HepG2 (cell line): ENCODE measurements around the gene CYP46A1. TPM values are rescaled to one million over a fixed set of nuclear protein-coding genes. Genes with fewer than 3 reads are reported as not detected.

ENCODE experiments used
- ATAC-seq: fragments of 200-7000 bp; cut with Tn5 transposase; 3 replicates; pipeline ENCODE4 v1.9.1; 2020; ENCODE audit warnings: mild to moderate bottlenecking, moderate library complexity
- BruUV-seq: library from RNA; stranded (reverse); fragments of 400-500 nt; replicated peaks from 2 replicates; lab custom pipeline; 2021; lab: Mats Ljungman, UMichigan
- CTCF ChIA-PET: fragments of 300-600 bp; formaldehyde crosslinking; extraction: SDS; loops from one replicate; lab custom pipeline; 2021; ENCODE audit warnings: low total read pairs, inconsistent platforms, low intra/inter-chr PET ratio; lab: Yijun Ruan, JAX
- POLR2A ChIA-PET: fragments of 350-600 bp; sonication (Branson Sonifier 250); formaldehyde crosslinking; loops from one replicate; lab custom pipeline; 2020; ENCODE audit warnings: antibody characterized with exemption, inconsistent platforms; lab: Yijun Ruan, JAX
- DNase-seq: peaks from one replicate; pipeline ENCODE4 v3.0.0-alpha.2; 2015; ENCODE audit warnings: low spot score
- FAIRE-seq: peaks from 3 replicates; lab custom pipeline; 2011; peaks lifted over from hg19 to GRCh38; lab: Jason Lieb, UNC
- H2AFZ ChIP-seq: one replicate; pipeline ENCODE4 v1.6.1; 2011; ENCODE audit warnings: low read length, inconsistent platforms
- H3K27ac ChIP-seq: fragments of 300-600 bp; 3 replicates; pipeline ENCODE4 v1.8.0; 2011; ENCODE audit warnings: mixed run types, mild to moderate bottlenecking, mixed read lengths, low read length, inconsistent platforms; ENCODE audit not compliant: insufficient read depth; ENCODE audit errors: extremely low read length
- H3K27me3 ChIP-seq, 2 experiments: fragments of 200-600 bp in 1 of 2; 2 replicates in 1 of 2; 3 replicates in 1 of 2; pipeline versions ENCODE4 v1.6.0 to v1.8.0; 2011; ENCODE audit warnings: low read length in 2 of 2, mild to moderate bottlenecking in 2 of 2, moderate library complexity in 2 of 2, inconsistent platforms in 1 of 2; ENCODE audit not compliant: insufficient read depth in 2 of 2, control insufficient read depth in 1 of 2
- H3K36me3 ChIP-seq, 2 experiments: fragments of 200-600 bp in 1 of 2; replicated peaks in 1 of 2; 2 replicates in 1 of 2; 3 replicates in 1 of 2; pipeline versions ENCODE4 v1.5.1 to v1.8.0; 2011; ENCODE audit warnings: low read length in 2 of 2, inconsistent platforms in 1 of 2; ENCODE audit not compliant: insufficient read depth in 2 of 2, control insufficient read depth in 1 of 2
- H3K4me1 ChIP-seq: 2 replicates; pipeline ENCODE4 v1.5.1; 2012; ENCODE audit warnings: low read length, inconsistent platforms; ENCODE audit not compliant: insufficient read depth
- H3K4me2 ChIP-seq: 2 replicates; pipeline ENCODE4 v1.6.0; 2011; ENCODE audit warnings: low read depth, low read length, inconsistent platforms
- H3K4me3 ChIP-seq, 3 experiments: fragments of 200-600 bp in 1 of 3; sonication (generic), shearing (Covaris generic) in 1 of 3; replicated peaks in 1 of 3; 2 replicates each; pipeline ENCODE4 v1.5.1; 2011 to 2016; ENCODE audit warnings: low read length in 3 of 3, inconsistent platforms in 2 of 3, low read depth in 2 of 3, mild to moderate bottlenecking in 2 of 3, control low read depth in 1 of 3, mixed read lengths in 1 of 3; ENCODE audit not compliant: insufficient read depth in 1 of 3
- H3K79me2 ChIP-seq: one replicate; pipeline ENCODE4 v1.6.1; 2011; ENCODE audit warnings: low read length, inconsistent platforms; ENCODE audit not compliant: insufficient read depth
- H3K9ac ChIP-seq: 2 replicates; pipeline ENCODE4 v1.6.0; 2011; ENCODE audit warnings: mild to moderate bottlenecking, low read depth, low read length, inconsistent platforms; ENCODE audit not compliant: insufficient read depth
- H3K9me3 ChIP-seq: 2 replicates; pipeline ENCODE4 v1.5.1; 2012; ENCODE audit warnings: mild to moderate bottlenecking, low read length
- H4K20me1 ChIP-seq: 2 replicates; pipeline ENCODE4 v1.6.0; 2011; ENCODE audit warnings: inconsistent platforms, mild to moderate bottlenecking, low read length, moderate library complexity; ENCODE audit not compliant: insufficient read depth
- AGO2 ChIP-seq: fragments of 200-400 bp; formaldehyde crosslinking; optimal IDR thresholded peaks from 2 replicates; pipeline ENCODE3; 2017; ENCODE audit warnings: mild to moderate bottlenecking, low read depth, low read length, moderate library complexity
- ARID5B ChIP-seq: IDR thresholded peaks from 2 replicates; pipeline ENCODE4 v1.4.0; 2020; ENCODE audit warnings: mild to moderate bottlenecking, missing genetic modification reagents
- CBX1 ChIP-seq: IDR thresholded peaks from one replicate; pipeline ENCODE4 v1.6.1; 2016; ENCODE audit warnings: antibody characterized with exemption, low read depth
- CENPT ChIP-seq: sonication (generic); formaldehyde crosslinking; IDR thresholded peaks from 2 replicates; pipeline ENCODE4 v1.8.0; 2022; ENCODE audit warnings: low read depth, mild to moderate bottlenecking, moderate library complexity, missing genetic modification reagents
- DMTF1 ChIP-seq: sonication (generic); formaldehyde crosslinking; IDR thresholded peaks from 2 replicates; pipeline ENCODE4 v1.4.0; 2020; ENCODE audit warnings: mild to moderate bottlenecking, missing genetic modification reagents
- EEA1 ChIP-seq: sonication (generic); formaldehyde crosslinking; IDR thresholded peaks from 2 replicates; pipeline ENCODE4 v1.5.1; 2020; ENCODE audit warnings: mild to moderate bottlenecking, missing genetic modification reagents, borderline replicate concordance
- ETV5 ChIP-seq: IDR thresholded peaks from 2 replicates; pipeline ENCODE4 v1.6.1; 2018; ENCODE audit warnings: missing biosample characterization, missing genetic modification reagents, inconsistent platforms, borderline replicate concordance
- JDP2 ChIP-seq: sonication (generic); formaldehyde crosslinking; IDR thresholded peaks from 2 replicates; pipeline ENCODE4 v1.8.1; 2022; ENCODE audit warnings: missing genetic modification reagents, borderline replicate concordance
- NCOA2 ChIP-seq: sonication (generic); formaldehyde crosslinking; IDR thresholded peaks from 2 replicates; pipeline ENCODE4 v1.8.0; 2022; ENCODE audit warnings: inconsistent platforms
- NFE2L2 ChIP-seq: fragments of 150-350 bp; IDR thresholded peaks from 2 replicates; pipeline ENCODE4 v1.6.1; 2014; ENCODE audit warnings: low read length
- PAXIP1 ChIP-seq: sonication (generic); formaldehyde crosslinking; conservative IDR thresholded peaks from 2 replicates; pipeline ENCODE4 v1.4.0; 2020; ENCODE audit warnings: mild to moderate bottlenecking, missing genetic modification reagents, moderate library complexity
- RFXANK ChIP-seq: IDR thresholded peaks from 2 replicates; pipeline ENCODE4 v1.6.1; 2016
- SSRP1 ChIP-seq: IDR thresholded peaks from 2 replicates; pipeline ENCODE4 v1.6.1; 2016; ENCODE audit warnings: control low read depth
- TOPORS ChIP-seq: sonication (generic); formaldehyde crosslinking; IDR thresholded peaks from 2 replicates; pipeline ENCODE4 v1.8.0; 2023; ENCODE audit warnings: mild to moderate bottlenecking, missing genetic modification reagents
- ZC3H13 ChIP-seq: sonication (generic); formaldehyde crosslinking; IDR thresholded peaks from 2 replicates; pipeline ENCODE4 v1.8.1; 2023; ENCODE audit warnings: mild to moderate bottlenecking, missing genetic modification reagents, moderate library complexity
- ZNF589 ChIP-seq: sonication (generic); formaldehyde crosslinking; conservative IDR thresholded peaks from 2 replicates; pipeline ENCODE4 v1.8.0; 2022; ENCODE audit warnings: mild to moderate bottlenecking, moderate library complexity, missing genetic modification reagents
- ZNF629 ChIP-seq: sonication (generic); formaldehyde crosslinking; conservative IDR thresholded peaks from 2 replicates; pipeline ENCODE4 v1.5.0; 2020; ENCODE audit warnings: missing genetic modification reagents
- ZNF776 ChIP-seq: sonication (generic); formaldehyde crosslinking; IDR thresholded peaks from 2 replicates; pipeline ENCODE4 v1.4.0; 2020; ENCODE audit warnings: mild to moderate bottlenecking, missing genetic modification reagents
- WGBS: methylation state at CpG from one replicate; pipeline ENCODE4 v1.1.6; 2017; ENCODE audit warnings: low lambda C conversion rate; 5-methylcytosine and 5-hydroxymethylcytosine counted together
- in situ Hi-C: cut with HindIII; loops from 2 replicates; pipeline ENCODE4 v1.10.0; 2017; ENCODE audit warnings: low pct_unique_long_range_greater_than_20kb; ENCODE audit not compliant: extremely low pct_ligation_motif_present
- intact Hi-C: fragments of 100-400 bp; cut with micrococcal nuclease; formaldehyde crosslinking; loops from one replicate; pipeline ENCODE4 v1.10.0; 2022; ENCODE audit not compliant: unreplicated experiment
- polyA plus RNA-seq, 8 experiments: library from polyadenylated mRNA; depleted of rRNA in 3 of 8; stranded (reverse) in 7 of 8; unstranded in 1 of 8; fragments of >200 nt; fragmentation: Illumina TruSeq in 4 of 8; extraction: Trizol in 4 of 8; gene quantifications; 2 replicates each; pipeline versions ENCODE4 v1.2.1 to v1.2.3, GENCODE V29; 2011 to 2016; ENCODE audit warnings: low read depth in 4 of 8, missing spikeins in 1 of 8, mixed read lengths in 1 of 8; ENCODE audit not compliant: insufficient read depth in 1 of 8
- total RNA-seq, 5 experiments: library from RNA; depleted of rRNA; stranded (reverse); fragments of >200 nt; fragmentation: Illumina TruSeq; extraction: Trizol; gene quantifications; 2 replicates each; pipeline ENCODE4 v1.2.3, GENCODE V29; 2016; ENCODE audit warnings: low read depth in 1 of 5

Gene CYP46A1
- total and polyA plus RNA-seq, 2 of the 13 experiments (the other 11 are each of a cell fraction or from before 2014, with no cell fraction given) = not detected

GRCh38 chr14:99733211-99733539 lies 49.1 kb downstream of the CYP46A1 start:
- DNase-seq (no peak), ATAC-seq (no peak)
- POLR2A ChIA-PET = no interaction called here
- intact Hi-C loops = no loop called here
- Histone ChIP-seq H3K36me3 (no peaks in the 10 kb centered on the region), H3K4me3 (no peak overlapping the region), H3K9me3 (no peaks in the 10 kb centered on the region), H3K79me2 (no peaks in the 10 kb centered on the region), H2AFZ (no peak overlapping the region), H3K4me2 (no peak overlapping the region)
- CTCF ChIA-PET = no interaction called here
- 65% methylated on average over 5 of the region's 6 CpGs for WGBS
- BruUV-seq = no TSS peak
- TF ChIP-seq DMTF1 (CRISPR knock-in tag) = no peak
- no peak for TF ChIP-seq ZNF776 (CRISPR knock-in tag)
- TF ChIP-seq PAXIP1 (CRISPR knock-in tag) = no peak
- TF ChIP-seq NCOA2 (CRISPR knock-in tag) = no peak
- TF ChIP-seq CBX1 = no peak
- no peak for TF ChIP-seq EEA1
- TF ChIP-seq JDP2 (CRISPR knock-in tag) = no peak
- TF ChIP-seq ZNF629 (CRISPR knock-in tag) = no peak
- TF ChIP-seq RFXANK = no peak
- TF ChIP-seq TOPORS (CRISPR knock-in tag) = no peak
- no peak for TF ChIP-seq ZC3H13 (CRISPR knock-in tag)
- TF ChIP-seq NFE2L2 = no peak
- no peak for TF ChIP-seq ETV5 (CRISPR knock-in tag)
- no peak for TF ChIP-seq AGO2
- TF ChIP-seq CENPT (CRISPR knock-in tag) = no peak
- no peak for TF ChIP-seq ZNF589 (CRISPR knock-in tag)
- no peak for TF ChIP-seq SSRP1 (CRISPR knock-in tag)
- no peak for TF ChIP-seq ARID5B (CRISPR knock-in tag)
- TF ChIP-seq, all 625 proteins: peak for 0
- Histone ChIP-seq H3K4me1 (peaks cover 56% of the 10 kb centered on the region), H3K27me3 (peaks cover 8 to 55% of the 10 kb centered on the region in 2 experiments), H3K9ac (no peak overlapping the region), H3K27ac (no peak overlapping the region), H4K20me1 (no peaks in the 10 kb centered on the region)
- in situ Hi-C loops = loop anchor here (5.0 kb wide), 1 partner anchor 154 kb away; no protein-coding TSS in a partner anchor
- FAIRE-seq = no peak
